ENCODE results near the gene COPA.
A peak's percentile ranks its signal among the peaks of the same experiment; 100 is the strongest.
"Not testable (repeated sequence)": the region's sequence is repeated elsewhere in the genome, so short reads cannot be mapped to it uniquely, and the experiment has no call there.

COPA gene

GRCh38 chr1:160342953-160343869 lies at the start of gene COPA, which contains the start of gene NCSTN:
COPA (minus strand) TSS chr1:160343250; CDS start chr1:160343170, 80 bp downstream.
NCSTN (plus strand) TSS chr1:160343383; CDS start chr1:160343397, 14 bp downstream.
- DNase-seq: peak; percentile 81 to 91

- not testable (repeated sequence) for DNase-seq
These were observed 45.4 kb upstream of the COPA start for GRCh38 chr1:160388406-160388805.

- DNase-seq: not testable (repeated sequence)
These were observed 41.8 kb upstream of the COPA start for GRCh38 chr1:160384812-160385211.

- DNase-seq: no peak
These were observed 34.6 kb upstream of the COPA start for GRCh38 chr1:160377585-160378206.

GRCh38 chr1:160376525-160377131 lies 33.6 kb upstream of the COPA start:
- peak; percentile 29 to 45 for DNase-seq

GRCh38 chr1:160375788-160376524 lies 32.9 kb upstream of the COPA start:
- no peak for DNase-seq

GRCh38 chr1:160374306-160375110 lies 31.5 kb upstream of the COPA start:
- DNase-seq: no peak

- DNase-seq: no peak
These were observed 30.6 kb upstream of the COPA start for GRCh38 chr1:160373696-160374095.

GRCh38 chr1:160371756-160372155 lies 28.7 kb upstream of the COPA start:
- no peak for DNase-seq

- no peak for DNase-seq
These were observed 28.2 kb upstream of the COPA start for GRCh38 chr1:160371346-160371631.

- no peak for DNase-seq
These were observed 27.7 kb upstream of the COPA start for GRCh38 chr1:160370561-160371345.

GRCh38 chr1:160369087-160369486 lies 26.0 kb upstream of the COPA start:
- DNase-seq: no peak

- no peak for DNase-seq
These were observed 25.2 kb upstream of the COPA start for GRCh38 chr1:160367934-160368923.

GRCh38 chr1:160367516-160367900 lies 24.5 kb upstream of the COPA start:
- DNase-seq: no peak

GRCh38 chr1:160366731-160367515 lies 23.9 kb upstream of the COPA start, which contains the start of gene NHLH1:
NHLH1 (plus strand) TSS chr1:160367071; CDS start chr1:160370732, 3,661 bp downstream.
- no peak for DNase-seq

- DNase-seq: no peak
These were observed 22.3 kb upstream of the COPA start for GRCh38 chr1:160365325-160365724.

- DNase-seq: no peak
These were observed 21.1 kb upstream of the COPA start for GRCh38 chr1:160363951-160364735.

- DNase-seq: no peak
These were observed 20.0 kb upstream of the COPA start for GRCh38 chr1:160363010-160363409.

Measured in NCI-H1930 (cell line).